GM19438 (cell line): Measurements from ENCODE around the gene SMPD3.

Experiments
- ATAC-seq: cut with Tn5 transposase; IDR thresholded peaks from one replicate; pipeline ENCODE4 v1.9.1; 2021; ENCODE audit warnings: low read depth; ENCODE audit not compliant: unreplicated experiment

The SMPD3 gene

GRCh38 chr16:68344252-68344651 lies 104.1 kb downstream of the SMPD3 start:
- ATAC-seq = no peak

GRCh38 chr16:68343137-68343536 lies 105.2 kb downstream of the SMPD3 start:
- ATAC-seq = no peak

- no peak for ATAC-seq
These were observed 105.7 kb downstream of the SMPD3 start for GRCh38 chr16:68342620-68343019.

- ATAC-seq = no peak
These were observed 109.1 kb downstream of the SMPD3 start for GRCh38 chr16:68339214-68339613.

GRCh38 chr16:68338326-68339119 lies 109.8 kb downstream of the SMPD3 start:
- no peak for ATAC-seq

- ATAC-seq = no peak
These were observed 113.1 kb downstream of the SMPD3 start for GRCh38 chr16:68335175-68335574.

GRCh38 chr16:68332411-68333121 lies 115.7 kb downstream of the SMPD3 start:
- ATAC-seq = no peak

- no peak for ATAC-seq
These were observed 116.4 kb downstream of the SMPD3 start for GRCh38 chr16:68331879-68332410.

GRCh38 chr16:68328860-68329390 lies 119.4 kb downstream of the SMPD3 start:
- no peak for ATAC-seq

GRCh38 chr16:68328151-68328859 lies 120.0 kb downstream of the SMPD3 start:
- peak; percentile 79 for ATAC-seq

GRCh38 chr16:68324780-68325357 lies 123.4 kb downstream of the SMPD3 start:
- ATAC-seq = no peak

- ATAC-seq = no peak
These were observed 124.0 kb downstream of the SMPD3 start for GRCh38 chr16:68324336-68324735.

GRCh38 chr16:68319185-68319908 lies 129.0 kb downstream of the SMPD3 start:
- no peak for ATAC-seq

- ATAC-seq = no peak
These were observed 135.2 kb downstream of the SMPD3 start for GRCh38 chr16:68313116-68313515.

GRCh38 chr16:68310774-68311511 lies 137.4 kb downstream of the SMPD3 start, which contains the start of the genes PRMT7 and SLC7A6OS:
TSS of gene PRMT7 (plus strand) at chr16:68311019. CDS start at chr16:68315980, 4,961 bp downstream.
TSS of gene SLC7A6OS (minus strand) at chr16:68310946. CDS start at chr16:68310926, 20 bp downstream.
- ATAC-seq = peak; percentile 98

- ATAC-seq = peak; percentile 29
These were observed 137.9 kb downstream of the SMPD3 start for GRCh38 chr16:68310437-68310773.

- ATAC-seq = no peak
These were observed 138.5 kb downstream of the SMPD3 start for GRCh38 chr16:68309799-68310198.
